Measurements from ENCODE around the gene NAALADL2.
"Not testable (repeated sequence)": the region's sequence is repeated elsewhere in the genome, so short reads cannot be mapped to it uniquely, and the experiment has no call there.

The NAALADL2 gene

DNA sequence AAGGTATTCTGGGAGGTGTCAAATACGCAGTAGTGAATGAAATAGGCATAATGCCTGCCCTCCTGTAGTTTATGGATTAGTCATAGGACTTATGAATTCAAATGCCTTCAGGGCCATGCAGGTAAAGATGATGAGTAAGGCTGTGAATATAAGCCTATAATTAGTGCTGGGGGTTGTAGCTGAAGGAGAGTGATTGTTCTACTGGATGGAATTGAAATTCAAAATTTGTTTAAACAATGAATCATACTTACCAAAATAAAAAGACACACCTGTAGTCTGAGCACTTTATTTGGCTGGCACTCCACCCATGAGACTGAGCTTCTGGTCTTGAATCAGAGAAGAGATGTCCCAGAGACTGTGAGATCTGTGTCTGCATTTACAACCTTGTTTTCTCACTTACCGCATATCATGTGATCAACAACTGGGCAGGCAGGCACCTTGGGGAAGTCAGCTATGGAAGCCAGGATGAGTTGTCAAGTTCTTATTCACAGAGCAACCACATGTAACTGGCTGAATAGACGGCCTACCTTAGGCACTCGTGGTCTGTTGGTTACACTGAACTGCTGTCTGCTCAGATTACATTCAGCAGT is 291.8 kb downstream of the NAALADL2 start:
- DNase-seq = peak; percentile 84

DNA sequence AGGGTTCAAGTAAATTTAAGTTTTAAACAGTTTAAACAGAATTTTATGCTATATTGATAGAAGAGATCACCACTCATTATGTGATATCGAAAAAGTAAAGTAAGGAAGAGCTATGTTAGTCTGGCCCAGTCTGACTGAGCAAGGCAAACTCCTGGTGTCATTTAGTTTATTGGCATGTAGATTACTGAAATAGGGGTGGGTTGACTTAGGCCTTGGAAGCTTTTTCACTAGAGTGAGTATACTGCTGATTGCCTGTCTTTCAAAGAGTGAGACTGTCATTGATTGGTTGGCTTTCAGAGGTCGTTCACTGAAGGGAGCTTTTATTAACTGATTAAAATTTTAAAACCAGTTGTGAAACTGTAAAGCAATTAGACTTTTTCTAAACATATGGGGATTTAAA is 294.5 kb downstream of the NAALADL2 start:
- DNase-seq = no peak

DNA sequence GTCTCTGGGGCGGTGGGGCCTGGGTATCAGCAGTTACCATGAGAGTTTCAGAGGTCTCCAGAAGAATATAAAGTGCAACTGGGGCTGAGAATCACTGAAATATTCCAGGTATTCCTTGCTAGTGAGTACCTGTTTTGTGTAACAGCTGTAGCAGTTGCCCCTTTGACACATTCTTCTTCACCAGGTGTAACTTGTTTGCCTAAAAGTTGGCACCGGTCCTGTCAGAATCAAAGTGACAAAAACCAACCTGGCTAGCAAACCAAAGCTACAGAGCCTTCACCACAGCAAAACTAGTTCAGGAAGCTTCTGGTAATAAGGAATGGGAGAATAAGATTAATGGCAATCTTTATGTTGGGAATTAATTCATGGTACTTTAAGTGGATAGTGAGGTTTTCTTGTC is 296.0 kb downstream of the NAALADL2 start:
- peak; percentile 48 for DNase-seq

DNA sequence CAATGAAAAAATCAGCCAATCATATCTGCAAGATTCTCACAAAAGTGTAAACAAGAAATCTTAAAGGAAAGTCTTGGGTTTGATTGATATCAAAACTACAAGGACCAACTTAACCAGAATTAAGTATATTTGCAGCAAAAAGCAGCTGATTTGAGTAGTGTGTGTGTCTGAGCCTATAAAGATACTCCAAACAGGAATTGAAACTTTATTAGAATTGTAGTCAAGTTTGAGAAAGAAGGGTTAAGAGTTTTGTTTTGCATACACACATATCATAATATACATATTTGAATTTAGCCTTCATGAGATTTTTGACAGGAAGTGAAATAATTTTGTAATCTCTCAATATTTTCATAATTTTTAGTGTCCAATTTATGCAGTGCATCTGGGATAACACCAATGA is 300.1 kb downstream of the NAALADL2 start:
- no peak for DNase-seq

DNA sequence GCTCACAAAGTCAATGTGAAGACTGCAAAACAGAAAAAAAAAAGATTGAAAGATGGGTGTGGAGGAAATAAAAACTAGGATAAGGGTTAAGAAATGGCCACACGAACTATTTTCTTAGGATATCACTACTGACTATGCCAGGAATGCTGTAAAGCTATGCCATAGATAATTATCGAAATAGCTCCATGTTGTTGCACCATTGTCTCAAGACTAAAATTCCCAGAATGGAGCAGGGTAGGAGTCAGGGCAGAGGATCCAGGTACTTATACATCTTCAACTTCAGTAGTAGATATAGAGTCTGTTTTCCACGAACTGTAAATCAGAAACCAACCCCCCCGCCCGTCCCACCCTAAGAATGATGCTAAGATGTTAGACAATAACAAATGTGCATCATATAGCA is 302.2 kb downstream of the NAALADL2 start:
- DNase-seq = no peak

DNA sequence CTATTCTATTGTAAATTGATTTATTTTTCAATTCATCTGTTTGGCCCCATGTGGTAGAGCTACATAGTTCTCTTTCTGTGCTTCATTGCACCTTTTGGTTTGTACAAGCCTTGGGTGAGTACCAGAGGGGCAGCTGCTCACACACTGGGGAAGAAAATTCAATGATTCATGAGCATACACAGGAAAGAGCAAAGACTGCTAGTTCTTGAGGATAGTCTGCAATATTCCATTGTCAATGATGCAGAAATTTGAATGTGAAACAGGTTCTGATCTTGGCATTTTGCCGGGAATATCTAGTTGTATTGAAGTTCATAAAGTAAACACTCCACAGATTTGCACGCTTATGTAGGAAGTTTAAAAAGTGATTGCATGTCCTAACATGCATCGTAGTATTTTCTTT is 304.6 kb downstream of the NAALADL2 start:
- DNase-seq = no peak

DNA sequence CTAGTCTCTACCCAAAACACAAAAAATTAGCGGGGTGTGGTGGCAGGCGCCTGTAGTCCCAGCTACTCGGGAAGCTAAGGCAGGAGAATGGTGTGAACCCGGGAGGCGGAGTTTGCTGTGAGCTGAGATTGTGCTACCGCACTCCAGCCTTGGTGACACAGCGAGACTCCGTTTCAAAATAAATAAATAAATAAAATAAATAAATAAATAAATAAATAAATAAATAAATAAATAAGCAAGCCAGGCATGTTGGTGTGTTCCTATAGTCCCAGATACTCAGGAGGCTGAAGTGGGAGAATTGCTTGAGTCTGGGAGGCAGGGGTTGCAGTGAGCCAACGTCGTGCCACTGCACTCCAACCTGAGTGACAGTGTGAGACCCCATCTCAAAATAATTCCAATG is 314.0 kb downstream of the NAALADL2 start:
- DNase-seq = not testable (repeated sequence)

DNA sequence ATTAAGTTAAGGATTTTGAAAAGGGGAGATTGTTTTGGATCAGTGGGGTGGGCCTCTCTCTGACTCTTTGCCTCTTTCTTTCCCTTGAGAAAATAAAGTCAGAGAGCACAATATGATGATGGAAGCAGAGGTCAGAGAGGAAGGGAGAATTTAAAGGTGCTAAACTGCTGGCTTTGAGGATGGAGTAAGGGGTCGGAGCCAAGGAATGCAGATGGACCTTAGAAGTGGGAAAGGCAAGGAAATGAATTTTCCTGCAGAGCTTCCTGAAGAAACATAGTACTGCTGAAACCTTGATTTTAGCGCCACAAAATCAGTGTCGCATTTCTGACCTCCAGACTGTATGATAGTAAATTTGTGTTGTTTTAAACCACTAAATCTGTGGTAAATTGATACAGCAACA is 317.4 kb downstream of the NAALADL2 start:
- no peak for DNase-seq

DNA sequence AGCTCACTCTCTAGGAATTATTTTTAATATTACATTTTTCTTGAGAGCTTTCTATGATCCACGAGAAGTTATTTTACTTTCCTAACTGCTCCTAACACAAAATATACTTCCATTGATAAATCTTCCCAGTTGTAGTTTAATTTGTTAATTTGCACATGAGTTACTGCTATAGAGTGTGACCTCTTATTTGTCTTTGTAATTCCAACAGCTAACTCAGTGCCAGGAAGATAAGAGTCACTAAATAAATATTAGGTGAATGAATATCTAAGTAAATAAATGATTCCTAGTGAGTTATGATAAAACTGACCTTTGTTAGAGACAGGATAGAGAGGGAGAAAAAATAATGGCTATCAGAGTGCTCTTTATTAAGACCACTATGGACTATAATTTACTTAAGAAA is 319.9 kb downstream of the NAALADL2 start:
- no peak for DNase-seq

DNA sequence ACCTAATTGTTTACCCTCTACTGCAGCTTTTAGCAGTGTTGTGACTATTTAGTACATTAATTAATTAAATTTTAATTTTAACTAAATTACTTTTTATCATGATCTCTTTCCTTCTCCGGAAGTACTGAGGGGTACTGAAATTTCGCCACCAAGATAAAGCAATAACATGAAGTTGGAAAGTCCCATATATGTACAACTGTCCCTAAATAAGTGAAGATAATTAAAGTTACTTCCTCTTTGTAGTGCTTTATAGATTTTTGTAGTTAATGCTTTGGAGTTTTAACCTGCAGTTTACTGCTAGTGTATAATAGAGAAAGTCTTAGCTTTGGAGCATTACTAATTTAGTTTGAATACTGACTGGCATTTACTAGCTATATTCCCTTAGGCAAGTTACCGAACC is 325.3 kb downstream of the NAALADL2 start:
- DNase-seq = no peak

DNA sequence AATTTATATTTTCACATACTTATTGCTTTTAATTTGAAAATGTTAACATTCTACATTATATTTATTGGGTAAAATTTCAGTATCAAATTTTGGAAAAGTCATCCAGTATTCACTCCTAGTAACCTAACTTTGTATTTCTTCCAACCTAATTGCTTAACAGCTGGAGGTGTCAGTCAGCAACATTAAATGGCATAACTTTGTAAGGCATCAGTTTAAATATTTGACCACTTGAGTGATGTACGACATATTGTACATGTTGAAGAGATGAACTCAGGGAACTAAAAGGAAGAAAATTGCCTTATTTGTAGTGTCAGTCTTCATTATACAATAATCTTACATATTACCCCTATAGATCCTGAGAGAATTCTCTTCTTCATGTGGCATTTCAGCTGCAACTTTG is 326.8 kb downstream of the NAALADL2 start:
- no peak for DNase-seq

DNA sequence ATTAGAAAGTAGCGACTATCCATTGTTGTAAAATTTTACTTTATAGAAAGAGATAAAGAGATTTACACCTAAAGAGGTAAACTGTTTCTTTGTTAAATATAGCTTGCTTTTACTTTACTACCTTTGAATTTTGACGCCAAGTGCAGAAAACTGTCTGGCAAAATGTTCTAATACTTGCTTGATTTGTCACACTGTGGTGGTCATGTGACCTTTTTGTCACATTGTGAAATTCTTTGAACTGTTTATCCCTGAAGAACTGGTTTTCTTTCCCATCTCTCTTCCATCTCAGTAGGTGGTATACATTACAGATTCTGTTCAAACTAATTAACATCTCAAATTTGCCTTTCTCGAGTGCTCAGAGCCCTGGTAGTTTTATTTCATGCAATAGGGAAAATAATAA is 327.4 kb downstream of the NAALADL2 start:
- no peak for DNase-seq

DNA sequence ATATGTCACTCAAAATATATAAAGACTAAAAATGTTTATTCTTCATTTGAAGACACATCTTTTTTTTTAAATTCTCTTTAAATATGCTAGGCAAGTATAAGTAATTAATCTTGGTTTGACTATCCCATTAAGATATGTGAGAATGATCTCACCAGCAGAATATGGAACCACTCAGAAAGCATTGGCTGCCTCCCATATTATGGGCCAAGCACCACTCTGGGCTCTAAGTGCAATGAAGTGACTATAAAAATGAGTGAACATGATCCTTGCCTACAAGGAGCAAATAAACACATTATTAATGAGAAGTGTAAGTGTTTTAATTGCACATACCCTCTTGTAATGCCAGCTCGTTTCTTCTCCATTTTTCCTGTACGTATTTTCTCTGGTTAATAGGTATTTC is 328.5 kb downstream of the NAALADL2 start:
- DNase-seq = no peak

DNA sequence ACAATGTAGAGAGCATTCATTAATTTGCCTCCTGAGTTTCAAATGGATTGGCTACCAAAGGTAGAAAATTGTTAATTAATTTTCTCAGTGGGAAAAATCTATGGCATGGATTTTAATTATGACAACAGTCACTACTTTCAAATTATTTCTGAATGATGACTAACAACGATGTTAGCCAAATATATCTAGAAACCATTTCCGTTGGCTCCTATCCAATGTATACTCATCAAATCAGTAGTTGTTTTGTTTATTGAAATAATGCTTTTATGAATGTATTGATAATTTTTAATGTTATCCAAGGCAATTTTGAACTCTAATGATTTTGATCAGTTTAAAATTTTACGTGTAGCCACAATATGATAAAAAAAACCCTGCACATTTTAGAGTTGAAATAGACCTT is 333.4 kb downstream of the NAALADL2 start:
- no peak for DNase-seq

DNA sequence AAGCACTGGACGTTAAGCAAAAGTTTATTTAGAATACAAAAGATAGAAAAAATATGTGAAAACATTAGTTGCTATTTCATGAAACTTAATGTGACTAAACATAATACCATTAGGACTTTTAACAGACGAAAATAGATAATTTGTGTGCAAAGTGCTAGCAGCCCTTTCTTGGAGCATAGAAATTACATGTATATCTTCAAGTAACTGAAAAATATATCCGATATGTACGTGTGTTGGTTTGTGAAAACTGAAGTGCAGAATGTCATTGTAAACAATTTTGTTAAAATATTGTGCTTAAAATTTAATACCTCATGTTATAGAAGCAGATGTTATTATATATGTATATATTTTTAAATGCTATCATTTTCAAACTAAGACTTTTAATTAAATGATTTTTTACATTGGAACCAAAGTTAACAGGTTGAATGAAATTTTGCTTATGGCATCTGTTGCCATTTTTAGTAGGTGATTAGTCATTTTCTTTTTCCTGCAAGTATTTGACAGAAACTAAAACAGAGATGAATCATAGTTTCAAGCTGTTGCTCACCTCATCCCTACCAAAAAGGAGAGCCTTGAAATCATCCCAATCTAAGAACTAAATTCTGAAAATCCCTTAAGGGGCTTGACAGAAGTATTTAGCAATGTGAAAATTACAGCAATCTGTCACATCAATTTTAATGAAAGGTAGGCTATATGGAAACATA is 334.8 kb downstream of the NAALADL2 start:
- no peak for DNase-seq

DNA sequence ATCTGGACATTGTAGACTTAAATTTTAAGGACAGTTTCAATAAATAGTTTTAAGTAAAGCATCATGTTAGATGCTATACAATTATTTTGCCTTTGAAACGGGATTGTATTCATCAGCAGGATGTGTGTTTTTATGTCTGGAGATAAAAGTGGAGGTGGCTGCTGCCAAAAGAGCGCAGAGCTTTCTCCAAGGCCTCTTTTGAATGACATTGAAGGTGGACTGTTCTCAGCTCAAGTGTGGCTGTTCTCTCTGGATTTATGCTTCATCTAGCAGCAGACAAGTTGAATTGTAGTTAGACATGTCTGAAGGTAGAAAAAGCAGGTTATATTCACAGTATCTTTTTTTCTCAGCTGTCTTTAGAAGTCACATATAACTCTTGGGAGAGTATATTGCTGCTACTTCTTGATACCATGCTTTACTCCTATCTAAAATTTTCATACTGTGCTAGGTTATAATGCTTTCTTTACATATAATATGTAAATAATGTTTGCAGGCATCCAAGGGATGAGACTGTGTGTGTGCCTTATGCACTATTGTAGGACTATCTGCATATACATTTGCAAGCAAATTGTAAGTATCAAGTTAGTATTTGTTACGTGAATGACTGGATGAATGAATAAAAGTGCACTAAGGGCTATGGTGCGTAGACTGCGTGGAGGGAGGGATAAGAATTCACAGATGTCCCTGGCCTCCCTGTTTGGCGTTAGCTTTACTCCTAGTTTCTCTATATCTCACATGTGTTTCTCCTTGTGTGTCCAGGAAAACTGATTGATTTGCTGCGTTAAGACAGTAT is 340.1 kb downstream of the NAALADL2 start:
- no peak for DNase-seq

DNA sequence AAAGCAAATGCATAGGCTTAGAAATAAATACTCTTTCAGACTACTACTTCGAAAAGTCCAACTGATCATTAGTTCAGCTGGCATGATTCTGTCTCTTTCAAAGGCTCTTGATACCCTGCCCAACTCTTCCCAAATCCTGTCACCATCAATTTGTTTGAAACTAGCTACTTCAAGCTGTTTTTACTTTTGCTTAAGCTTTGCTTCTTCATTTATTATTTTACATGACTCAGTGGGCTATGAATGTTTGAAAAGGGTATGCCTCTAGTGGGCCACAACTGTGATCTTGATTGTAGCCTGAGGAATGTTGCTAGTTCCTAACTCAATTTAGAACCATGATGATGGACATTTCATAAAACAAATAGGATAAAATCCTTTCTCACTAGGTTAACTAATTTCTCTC is 340.8 kb downstream of the NAALADL2 start:
- no peak for DNase-seq

DNA sequence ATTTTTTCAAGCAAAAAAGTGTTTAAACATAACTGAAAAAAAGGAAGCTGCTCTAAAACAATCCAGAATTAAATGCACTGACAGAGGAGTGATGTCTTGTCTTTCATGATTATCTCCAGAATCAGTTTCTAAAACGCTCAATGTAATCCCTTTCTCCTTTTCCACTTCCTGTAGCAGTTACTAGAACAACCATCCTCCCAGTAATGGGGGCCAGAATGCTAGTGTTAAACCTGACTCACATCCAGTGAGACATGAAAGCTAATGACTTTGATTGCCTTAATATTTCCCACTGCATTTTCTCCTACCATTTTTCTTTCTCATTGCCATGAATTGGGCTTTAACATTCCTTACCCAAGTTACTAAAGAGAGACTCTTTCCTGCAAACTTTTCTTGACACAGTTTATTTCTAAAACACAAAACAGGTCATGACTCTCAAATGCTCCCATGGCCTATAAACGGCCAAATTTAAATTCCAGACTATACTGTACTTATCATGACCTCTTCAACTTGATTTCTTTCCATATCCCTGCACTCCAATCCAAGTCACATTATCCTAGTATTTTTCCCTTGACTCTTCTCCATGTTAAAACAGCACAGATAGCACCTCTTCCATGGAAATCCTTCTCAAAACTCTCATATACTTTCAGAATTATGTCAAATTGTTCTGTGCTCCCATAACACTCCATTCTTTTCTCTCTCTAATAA is 341.4 kb downstream of the NAALADL2 start:
- no peak for DNase-seq

DNA sequence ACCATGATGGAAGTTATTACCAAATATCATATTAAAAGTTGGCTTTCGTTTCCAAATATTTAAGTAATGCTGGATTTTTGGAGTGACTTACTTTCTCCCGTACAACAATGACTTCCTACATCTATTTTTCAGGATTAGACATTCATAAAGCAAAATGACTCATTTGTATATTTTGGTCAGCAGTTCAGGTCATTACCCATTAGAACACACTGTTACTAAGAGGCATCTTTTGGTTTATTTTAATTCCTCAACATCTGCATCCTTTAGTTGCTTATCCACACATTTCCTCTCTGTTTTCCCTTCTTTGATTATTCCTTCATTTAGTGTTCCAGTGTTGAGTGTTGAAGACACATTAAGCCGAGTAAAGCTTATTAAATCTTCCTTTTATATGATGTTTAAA is 348.2 kb downstream of the NAALADL2 start:
- DNase-seq = no peak

DNA sequence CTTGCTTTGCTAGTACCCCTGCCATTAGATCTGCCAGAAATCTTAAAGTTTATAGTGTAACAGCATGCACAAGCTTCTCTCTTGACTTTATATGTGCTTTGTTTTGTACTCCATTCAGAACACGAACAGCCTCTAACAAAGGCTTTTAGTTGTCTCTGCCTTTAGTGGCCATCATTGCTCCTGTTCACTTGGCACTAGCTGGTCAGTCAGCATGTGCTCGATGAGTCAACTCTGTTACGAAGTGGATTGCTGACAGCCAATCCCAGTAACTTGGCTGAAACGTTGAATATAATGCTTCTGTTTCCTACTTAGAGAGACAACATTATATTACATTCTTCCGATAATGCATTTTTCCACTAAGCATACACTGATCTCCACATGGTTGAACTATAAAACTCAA is 349.2 kb downstream of the NAALADL2 start:
- peak; percentile 52 for DNase-seq

DNA sequence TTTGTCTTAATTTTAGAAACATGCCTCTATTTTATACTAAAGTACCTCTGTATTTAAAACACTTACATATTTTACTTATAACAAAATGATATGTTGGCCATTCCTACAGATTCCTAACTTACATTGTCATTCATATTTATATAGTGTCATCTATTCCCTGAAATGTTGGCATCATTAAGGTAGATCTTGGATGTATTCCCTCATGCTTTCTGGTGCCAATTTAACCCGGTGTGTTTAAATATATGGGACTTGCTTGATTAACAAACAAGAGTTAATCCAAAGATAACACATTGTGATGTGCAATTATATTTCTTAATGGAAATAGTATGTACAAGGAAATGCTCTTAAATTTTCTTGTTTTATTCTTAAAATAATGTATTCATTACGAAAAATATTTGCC is 352.3 kb downstream of the NAALADL2 start:
- DNase-seq = no peak

DNA sequence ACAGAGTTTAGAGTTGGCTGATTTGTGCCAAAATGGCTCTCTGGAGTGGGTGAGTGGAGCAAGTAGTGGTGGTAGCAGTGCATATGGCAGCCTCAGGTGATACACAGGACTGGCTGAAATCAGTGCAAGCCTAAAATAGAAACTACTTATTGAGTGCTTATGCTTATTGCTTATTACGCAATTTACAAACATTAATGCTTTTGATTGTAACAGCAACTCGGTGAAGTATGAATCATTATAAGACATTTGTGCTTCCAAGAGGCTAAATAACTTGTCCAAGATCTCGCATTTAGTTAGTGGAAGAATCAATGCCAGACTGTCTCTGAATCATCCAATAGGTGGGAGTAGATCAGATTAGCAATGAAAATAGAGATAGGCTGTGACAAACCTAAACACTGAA is 353.8 kb downstream of the NAALADL2 start:
- no peak for DNase-seq

DNA sequence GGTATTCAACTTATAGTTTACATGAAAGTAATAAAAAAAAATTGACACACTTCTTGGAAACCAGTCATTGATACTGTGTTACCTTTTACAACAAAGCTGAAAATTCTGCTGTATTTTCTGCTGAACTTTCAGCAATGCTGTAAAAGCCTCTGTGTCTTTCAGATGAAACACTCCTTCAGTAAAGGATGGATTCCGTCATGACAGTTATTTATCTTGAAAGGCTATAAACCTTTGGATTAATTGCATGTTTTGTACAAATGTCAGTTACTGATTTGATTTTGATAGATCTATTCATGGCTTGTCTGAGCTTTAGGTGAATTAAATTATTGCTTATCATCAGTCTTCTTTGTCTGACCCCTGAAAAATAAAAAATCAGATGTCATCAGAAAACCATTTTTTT is 355.1 kb downstream of the NAALADL2 start:
- no peak for DNase-seq

DNA sequence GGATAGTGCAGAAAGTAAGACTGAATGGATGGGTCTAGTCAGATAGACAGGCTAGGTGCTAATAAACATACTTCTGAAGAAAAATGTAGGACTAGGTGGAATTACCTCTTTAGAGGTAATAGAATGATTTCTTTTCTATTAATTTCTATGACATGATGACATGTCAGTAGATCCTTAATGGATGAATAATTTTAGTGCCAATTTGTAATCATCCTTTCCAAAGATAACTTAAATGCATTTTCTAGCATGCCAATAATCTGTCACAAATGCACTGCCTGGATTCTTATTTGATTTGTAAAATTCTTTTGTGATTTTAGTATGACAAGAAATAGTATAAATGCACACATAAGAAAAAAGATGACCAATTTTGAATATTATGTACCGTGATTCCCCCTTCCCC is 356.7 kb downstream of the NAALADL2 start:
- no peak for DNase-seq

All from islet precursor cell (in vitro differentiated cells).